Tibial nerve (tissue), 4 donors: ENCODE results near the gene PGRMC1. TPM values are rescaled to one million over a fixed set of nuclear protein-coding genes. Genes with fewer than 3 reads are reported as not detected.

Experiments used
- DNase-seq, 2 donors: peaks; one replicate each; pipeline ENCODE4 v3.0.0-alpha.2; 2019; ENCODE audit warnings: low spot score in 2 of 2
- H3K27ac ChIP-seq, 4 donors: fragments of 200-600 bp; sonication (generic) in 3 of 4; one replicate each; pipeline ENCODE4 v1.5.1; 2017 to 2019; ENCODE audit warnings: mild to moderate bottlenecking in 1 of 4
- H3K27me3 ChIP-seq, 2 donors: fragments of 200-600 bp; sonication (generic) in 1 of 2; one replicate each; pipeline versions ENCODE4 v1.5.1 to v1.6.0; 2017 to 2019
- H3K36me3 ChIP-seq, 3 donors: fragments of 200-600 bp; sonication (generic); one replicate each; pipeline ENCODE4 v1.5.1; 2018 to 2019
- H3K4me1 ChIP-seq, 4 donors: fragments of 200-600 bp; sonication (generic) in 3 of 4; one replicate each; pipeline ENCODE4 v1.5.1; 2017 to 2019
- H3K4me3 ChIP-seq, 4 donors: fragments of 200-600 bp; sonication (generic) in 3 of 4; one replicate each; pipeline ENCODE4 v1.5.1; 2017 to 2019; ENCODE audit warnings: mild to moderate bottlenecking in 1 of 4, moderate library complexity in 1 of 4
- H3K9me3 ChIP-seq, 4 donors: fragments of 200-600 bp; sonication (generic) in 3 of 4; one replicate each; pipeline ENCODE4 v1.5.1; 2017 to 2019
- CTCF ChIP-seq, 5 experiments: fragments of 200-600 bp in 3 of 5; fragments of 450-650 bp in 2 of 5; sonication (generic) in 3 of 5; IDR thresholded peaks; one replicate each; pipeline ENCODE4 v1.5.1; 2016 to 2019; ENCODE audit warnings: antibody characterized with exemption in 5 of 5, mild to moderate bottlenecking in 3 of 5, moderate library complexity in 2 of 5
- EP300 ChIP-seq, 2 donors: sonication (generic); formaldehyde crosslinking; IDR thresholded peaks; one replicate each; pipeline ENCODE4 v1.6.1; 2017; ENCODE audit warnings: antibody characterized with exemption in 2 of 2, mild to moderate bottlenecking in 1 of 2
- POLR2A ChIP-seq, 2 donors: fragments of 450-650 bp; IDR thresholded peaks; one replicate each; pipeline ENCODE4 v1.6.1; 2017; ENCODE audit warnings: antibody characterized with exemption in 2 of 2, mild to moderate bottlenecking in 2 of 2, moderate library complexity in 2 of 2
- WGBS, 2 donors: methylation state at CpG; one replicate each; pipeline ENCODE4 v1.1.5; 2018; 5-methylcytosine and 5-hydroxymethylcytosine counted together
- total RNA-seq, 4 donors: library from RNA; depleted of rRNA; stranded (reverse); fragments of >200 nt; gene quantifications; one replicate each; pipeline ENCODE4 v1.1.0, GENCODE V29; 2016

Gene PGRMC1
- total RNA-seq, 4 donors from 2014 or later, result 151 to 201 (median 169) TPM

- Histone ChIP-seq H3K4me3 (no peak overlapping the region), H3K27me3 (peaks cover 0 to 8% of the 10 kb centered on the region in 2 donors), H3K36me3 (no peaks in the 10 kb centered on the region), H3K4me1 (peaks cover 0 to 40% (median 6%) of the 10 kb centered on the region in 4 donors), H3K27ac (peak overlapping the region in 2 of 4 donors; percentile 59 to 74), H3K9me3 (no peaks in the 10 kb centered on the region)
- 43 to 48% methylated on average over 3 of the region's 3 CpGs for WGBS, 2 donors
- TF ChIP-seq POLR2A (IDR thresholded peaks at IDR 0.05), result no peak
- no peak for TF ChIP-seq EP300 (IDR thresholded peaks at IDR 0.05)
- no peak for TF ChIP-seq CTCF (IDR thresholded peaks at IDR 0.05)
- no peak for DNase-seq
These were observed 4.3 kb downstream of the PGRMC1 start for GRCh38 chrX:119240356-119240755.

DNA sequence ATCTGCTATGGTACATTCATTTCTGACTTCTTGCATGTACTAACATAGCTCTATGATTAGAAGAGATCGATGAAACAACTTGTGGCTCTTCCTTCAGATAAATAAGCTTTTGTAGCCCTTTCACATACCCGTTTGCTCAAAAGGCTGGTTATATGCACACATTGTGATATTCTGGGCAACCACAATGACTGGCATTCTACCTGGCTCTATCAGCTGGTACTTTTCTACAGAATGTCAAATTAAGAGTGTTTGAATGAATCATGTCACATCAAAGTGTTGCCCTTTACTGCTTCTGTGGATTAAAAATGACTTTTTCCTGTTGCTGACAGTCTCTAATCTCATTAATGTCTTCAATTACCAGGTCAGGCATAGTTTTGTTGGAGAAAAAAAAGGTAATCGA is 11.6 kb downstream of the PGRMC1 start:
- WGBS, 2 donors, result 70 to 83% methylated on average over 3 of the region's 3 CpGs
- TF ChIP-seq CTCF (IDR thresholded peaks at IDR 0.05), result no peak
- TF ChIP-seq POLR2A (IDR thresholded peaks at IDR 0.05), result no peak
- no peak for TF ChIP-seq EP300 (IDR thresholded peaks at IDR 0.05)

GRCh38 chrX:119249891-119250290 is 13.8 kb downstream of the PGRMC1 start:
- no peak overlapping the region for H3K4me3 ChIP-seq
- no peak for DNase-seq
- H3K9me3 ChIP-seq, result no peaks in the 10 kb centered on the region
- no peak overlapping the region for H3K27ac ChIP-seq
- no peak for TF ChIP-seq EP300 (IDR thresholded peaks at IDR 0.05)
- no peak for TF ChIP-seq POLR2A (IDR thresholded peaks at IDR 0.05)
- no peak for TF ChIP-seq CTCF (IDR thresholded peaks at IDR 0.05)
- no peaks in the 10 kb centered on the region for H3K4me1 ChIP-seq
- H3K27me3 ChIP-seq, result no peaks in the 10 kb centered on the region
- peaks cover 0 to 6% (median 0%) of the 10 kb centered on the region in 3 donors for H3K36me3 ChIP-seq
- WGBS, 2 donors, result 80 to 90% methylated on average over 3 of the region's 3 CpGs

More for the DNA sequence above, 11.6 kb downstream of the PGRMC1 start:
- H3K27ac ChIP-seq, result no peak overlapping the region
- H3K4me1 ChIP-seq, result peaks cover 0 to 11% (median 0%) of the 10 kb centered on the region in 4 donors
- H3K27me3 ChIP-seq, result no peaks in the 10 kb centered on the region
- DNase-seq, result no peak
- H3K4me3 ChIP-seq, result no peak overlapping the region
- no peaks in the 10 kb centered on the region for H3K9me3 ChIP-seq
- H3K36me3 ChIP-seq, result peaks cover 0 to 6% (median 0%) of the 10 kb centered on the region in 3 donors

DNA sequence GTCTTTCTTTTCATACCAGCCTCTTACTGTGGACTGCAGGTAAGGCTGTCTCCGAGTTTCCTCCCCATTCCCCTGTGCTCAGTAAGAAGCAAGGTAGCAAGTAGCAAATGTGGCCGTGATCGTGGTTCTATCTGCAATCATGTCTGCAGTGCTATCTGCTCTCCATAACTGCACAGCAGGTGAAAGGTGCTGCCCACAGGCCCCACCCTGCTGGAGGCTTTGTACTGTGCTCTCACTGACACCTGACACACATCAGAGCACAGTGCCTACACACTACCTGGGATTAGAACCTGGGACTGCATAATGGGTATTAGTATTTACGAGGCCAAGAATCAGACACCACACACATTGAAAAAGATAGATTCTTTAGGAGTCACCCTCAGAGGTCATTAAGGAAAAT is 15.3 kb downstream of the PGRMC1 start:
- H3K36me3 ChIP-seq, result no peaks in the 10 kb centered on the region
- 81 to 88% methylated on average over 2 to 4 of the region's 4 CpGs for WGBS, 2 donors
- no peaks in the 10 kb centered on the region for H3K4me1 ChIP-seq

DNA sequence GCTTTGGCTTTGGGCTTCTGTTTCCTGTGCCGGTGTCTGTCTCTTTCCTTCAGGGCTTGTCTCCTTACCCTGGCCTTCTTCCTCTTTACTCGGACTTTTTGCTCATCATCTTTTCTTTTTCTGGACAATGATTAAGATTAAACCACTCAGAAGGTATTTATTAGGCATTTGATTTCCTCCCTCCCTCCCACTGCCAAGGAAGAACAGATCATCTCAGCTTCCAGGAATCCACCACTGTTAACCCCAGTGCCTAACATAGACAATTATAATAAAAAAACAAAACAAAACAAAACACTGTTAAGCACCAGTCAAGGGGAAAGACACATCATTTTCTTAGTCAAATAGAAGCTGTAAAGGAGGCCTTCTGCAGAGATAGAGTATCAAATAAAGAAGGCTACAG is 16.6 kb downstream of the PGRMC1 start:
- no peaks in the 10 kb centered on the region for H3K9me3 ChIP-seq
- DNase-seq, result no peak
- 41 to 57% methylated on average over 2 of the region's 2 CpGs for WGBS, 2 donors
- no peak for TF ChIP-seq POLR2A (IDR thresholded peaks at IDR 0.05)
- TF ChIP-seq CTCF (IDR thresholded peaks at IDR 0.05), result no peak
- TF ChIP-seq EP300 (IDR thresholded peaks at IDR 0.05), result no peak
- H3K36me3 ChIP-seq, result no peaks in the 10 kb centered on the region
- H3K27ac ChIP-seq, result no peak overlapping the region
- H3K27me3 ChIP-seq, result no peaks in the 10 kb centered on the region
- no peak overlapping the region for H3K4me3 ChIP-seq
- no peaks in the 10 kb centered on the region for H3K4me1 ChIP-seq

More for the DNA sequence above, 15.3 kb downstream of the PGRMC1 start:
- H3K4me3 ChIP-seq, result no peak overlapping the region
- no peak overlapping the region for H3K27ac ChIP-seq
- DNase-seq, result no peak
- no peaks in the 10 kb centered on the region for H3K27me3 ChIP-seq
- TF ChIP-seq POLR2A (IDR thresholded peaks at IDR 0.05) (no peak), EP300 (IDR thresholded peaks at IDR 0.05) (no peak), CTCF (IDR thresholded peaks at IDR 0.05) (no peak)
- no peaks in the 10 kb centered on the region for H3K9me3 ChIP-seq
